GM18519 (cell line): Measurements from ENCODE around the gene RIPK1.
"Not testable (repeated sequence)": the region's sequence is repeated elsewhere in the genome, so short reads cannot be mapped to it uniquely, and the experiment has no call there.

Experiments
- ATAC-seq: cut with Tn5 transposase; IDR thresholded peaks from one replicate; pipeline ENCODE4 v1.9.1; 2021; ENCODE audit warnings: mild to moderate bottlenecking, moderate library complexity; ENCODE audit not compliant: unreplicated experiment, low FRiP score

The RIPK1 gene

GRCh38 chr6:3068329-3069214 lies at the start of gene RIPK1:
TSS of gene RIPK1 (plus strand) at chr6:3068494. CDS start at chr6:3076824, 8,330 bp downstream.
- ATAC-seq, result peak; percentile 69

- no peak for ATAC-seq
Observed at GRCh38 chr6:3019065-3019464, 49.2 kb upstream of the RIPK1 start.

- no peak for ATAC-seq
Observed at GRCh38 chr6:3019749-3020320, 48.5 kb upstream of the RIPK1 start.

GRCh38 chr6:3020976-3021598 lies 47.2 kb upstream of the RIPK1 start:
- ATAC-seq, result not testable (repeated sequence)

- no peak for ATAC-seq
Observed at GRCh38 chr6:3022765-3023662, 45.3 kb upstream of the RIPK1 start.

- no peak for ATAC-seq
Observed at GRCh38 chr6:3023663-3024483, 44.4 kb upstream of the RIPK1 start.

- peak; percentile 37 for ATAC-seq
Observed at GRCh38 chr6:3026791-3027626, 41.3 kb upstream of the RIPK1 start.

- not testable (repeated sequence) for ATAC-seq
Observed at GRCh38 chr6:3028156-3028555, 40.1 kb upstream of the RIPK1 start.

GRCh38 chr6:3031857-3032640 lies 36.2 kb upstream of the RIPK1 start:
- no peak for ATAC-seq

GRCh38 chr6:3032986-3033385 lies 35.3 kb upstream of the RIPK1 start:
- ATAC-seq, result no peak

GRCh38 chr6:3033652-3034051 lies 34.6 kb upstream of the RIPK1 start:
- no peak for ATAC-seq

GRCh38 chr6:3035397-3035796 lies 32.9 kb upstream of the RIPK1 start:
- no peak for ATAC-seq

- ATAC-seq, result no peak
Observed at GRCh38 chr6:3036861-3037637, 31.2 kb upstream of the RIPK1 start.

GRCh38 chr6:3037638-3038365 lies 30.5 kb upstream of the RIPK1 start:
- no peak for ATAC-seq

GRCh38 chr6:3039384-3039783 lies 28.9 kb upstream of the RIPK1 start:
- ATAC-seq, result no peak

GRCh38 chr6:3041147-3041546 lies 27.1 kb upstream of the RIPK1 start:
- no peak for ATAC-seq

GRCh38 chr6:3041606-3042005 lies 26.7 kb upstream of the RIPK1 start:
- ATAC-seq, result no peak
